Amniotic stem cell (primary cell): ENCODE results near the gene TCEANC2.

ENCODE experiments used
- DNase-seq: peaks from one replicate; lab custom pipeline; 2025; lab: John Stamatoyannopoulos, UW

The TCEANC2 gene

DNA sequence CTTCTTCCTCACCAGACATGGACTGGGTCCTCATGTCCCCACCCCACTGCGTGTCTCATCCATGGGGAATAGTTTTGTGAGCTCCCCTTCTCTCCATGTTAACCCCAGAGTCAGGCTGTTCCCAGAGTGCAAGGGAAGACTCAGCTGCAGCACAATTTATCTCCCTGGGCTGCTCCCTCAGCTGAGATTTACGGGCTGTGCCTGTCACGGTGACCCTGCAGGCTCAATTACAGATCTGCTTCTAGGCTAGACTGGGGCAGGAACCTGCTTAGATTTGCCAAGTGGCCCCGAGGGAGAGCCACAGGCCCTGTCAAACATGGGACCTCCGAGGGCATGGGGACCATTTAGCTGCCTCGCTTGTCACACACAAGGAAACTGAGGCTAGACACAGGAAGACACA is 61.5 kb downstream of the TCEANC2 start:
- DNase-seq: no peak

DNA sequence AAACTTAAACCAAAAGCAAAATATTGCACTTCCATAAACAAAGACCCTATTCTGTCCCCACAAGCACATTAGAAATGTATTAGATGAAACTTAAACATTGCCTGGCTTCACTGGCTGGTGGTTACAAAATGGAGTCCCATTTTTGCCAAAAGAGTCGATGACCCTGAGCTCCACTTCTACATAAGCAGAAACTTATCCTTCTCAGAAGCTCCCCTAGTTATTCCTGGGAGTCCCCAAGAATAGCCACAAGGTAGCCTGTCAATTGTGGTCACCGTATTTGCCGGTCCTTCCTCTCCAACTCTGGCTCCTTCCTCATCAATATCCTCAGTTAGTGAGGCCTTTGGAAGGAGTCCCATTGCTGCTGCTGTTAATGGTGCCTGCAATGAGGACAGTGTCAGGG is 62.1 kb downstream of the TCEANC2 start:
- DNase-seq: no peak

GRCh38 chr1:54117815-54118563 is 64.6 kb downstream of the TCEANC2 start:
- DNase-seq: no peak

GRCh38 chr1:54118704-54119103 is 65.3 kb downstream of the TCEANC2 start:
- DNase-seq: peak; percentile 28

GRCh38 chr1:54120018-54120697 is 66.8 kb downstream of the TCEANC2 start:
- DNase-seq: no peak

DNA sequence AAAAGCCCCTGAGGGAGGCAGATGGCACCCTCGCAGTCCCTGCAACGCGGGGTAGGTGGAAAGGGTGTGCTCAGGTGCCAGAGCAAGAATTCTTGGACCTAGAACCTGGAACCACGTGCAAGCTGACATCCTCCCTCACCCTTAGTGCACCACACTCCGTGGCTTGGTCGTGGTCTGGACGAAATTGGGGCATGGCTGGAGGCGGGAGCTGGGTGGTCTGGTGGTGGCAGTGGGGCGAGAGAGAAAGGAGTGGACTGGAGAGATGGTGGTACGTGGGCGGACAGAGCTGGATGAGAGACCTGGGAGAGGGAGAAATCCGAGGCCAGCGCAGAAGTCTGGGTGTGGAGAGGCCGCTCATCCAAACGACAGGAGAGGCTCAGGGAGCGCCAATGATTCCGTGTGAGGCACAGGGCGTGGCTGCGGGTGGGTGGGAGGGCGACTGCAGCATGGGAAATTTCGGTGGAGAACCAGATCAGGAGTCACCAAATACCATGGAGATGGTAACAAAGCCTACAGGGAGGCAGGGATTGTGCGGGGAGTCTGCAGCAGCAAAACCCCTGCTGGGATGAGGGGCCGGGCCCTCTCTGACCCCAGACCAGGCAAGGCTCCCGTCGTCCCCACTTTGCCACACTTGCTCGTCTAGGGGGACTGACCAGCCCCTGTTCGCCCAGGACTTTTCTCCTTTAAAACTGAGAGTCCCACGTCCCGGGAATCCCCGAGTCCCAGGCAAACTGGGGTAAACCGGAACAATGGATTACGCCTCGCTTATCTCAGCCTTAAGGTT is 67.5 kb downstream of the TCEANC2 start:
- DNase-seq: no peak

GRCh38 chr1:54121482-54122134 is 68.2 kb downstream of the TCEANC2 start:
- DNase-seq: peak; percentile 14

DNA sequence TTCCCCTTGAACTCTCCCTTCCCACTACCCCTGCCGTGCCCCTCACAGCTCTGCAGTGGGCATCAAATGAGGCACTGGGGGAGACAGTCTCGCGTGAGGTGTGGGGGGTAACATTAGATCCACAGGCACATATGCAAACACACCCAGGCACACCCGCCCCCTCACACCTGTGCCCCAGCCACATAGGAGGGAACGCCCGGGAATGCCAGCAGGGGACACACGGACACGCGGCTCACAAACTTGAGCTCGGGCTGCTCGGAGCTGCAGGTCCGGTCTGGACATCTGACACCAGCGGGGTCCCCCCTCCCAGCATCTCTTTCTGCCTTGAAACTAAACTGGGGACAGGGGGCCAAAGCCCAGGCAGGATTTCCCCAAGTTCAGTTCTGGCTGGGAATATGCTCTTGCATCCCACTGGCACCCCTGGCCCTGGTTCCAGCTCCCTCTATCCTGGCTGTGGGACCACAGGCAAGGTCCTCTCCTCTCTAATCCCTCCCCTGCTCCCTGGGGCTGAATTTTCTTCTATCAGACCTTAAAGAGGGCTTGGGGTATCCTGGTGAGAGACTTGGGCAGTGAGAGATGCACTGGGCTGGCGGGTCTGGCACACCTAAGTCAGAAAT is 68.8 kb downstream of the TCEANC2 start:
- no peak for DNase-seq

GRCh38 chr1:54122992-54123391 is 69.6 kb downstream of the TCEANC2 start:
- no peak for DNase-seq

GRCh38 chr1:54124472-54124871 is 71.1 kb downstream of the TCEANC2 start:
- no peak for DNase-seq

GRCh38 chr1:54124906-54125305 is 71.5 kb downstream of the TCEANC2 start:
- no peak for DNase-seq

GRCh38 chr1:54125386-54126070 is 72.1 kb downstream of the TCEANC2 start:
- no peak for DNase-seq

DNA sequence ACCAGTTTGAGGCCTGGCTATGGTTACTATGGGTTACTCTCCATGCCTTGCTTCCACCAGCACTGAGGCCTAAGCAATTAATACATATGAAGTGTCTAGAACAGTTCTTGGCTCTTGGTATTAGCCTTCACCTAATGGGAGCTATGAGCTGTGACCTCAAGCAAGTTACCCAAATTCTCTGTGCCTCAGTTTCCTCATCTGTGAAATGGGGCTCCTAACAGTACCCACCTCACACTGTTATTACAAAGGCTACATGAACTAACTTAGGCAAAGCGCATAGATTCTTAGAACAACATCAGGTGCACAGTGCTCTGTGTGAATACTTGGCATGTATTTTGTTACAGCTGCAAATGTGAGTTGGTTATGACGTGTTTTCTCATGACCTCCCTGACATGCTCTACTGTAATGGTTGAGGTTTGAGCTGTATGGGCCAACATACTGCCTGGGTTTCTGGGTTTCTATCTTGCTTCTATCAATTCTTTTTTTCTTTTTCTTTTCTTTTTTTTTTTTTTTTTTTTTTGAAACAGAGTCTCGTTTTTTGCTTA is 72.9 kb downstream of the TCEANC2 start:
- no peak for DNase-seq

GRCh38 chr1:54127594-54128300 is 74.3 kb downstream of the TCEANC2 start:
- DNase-seq: no peak

DNA sequence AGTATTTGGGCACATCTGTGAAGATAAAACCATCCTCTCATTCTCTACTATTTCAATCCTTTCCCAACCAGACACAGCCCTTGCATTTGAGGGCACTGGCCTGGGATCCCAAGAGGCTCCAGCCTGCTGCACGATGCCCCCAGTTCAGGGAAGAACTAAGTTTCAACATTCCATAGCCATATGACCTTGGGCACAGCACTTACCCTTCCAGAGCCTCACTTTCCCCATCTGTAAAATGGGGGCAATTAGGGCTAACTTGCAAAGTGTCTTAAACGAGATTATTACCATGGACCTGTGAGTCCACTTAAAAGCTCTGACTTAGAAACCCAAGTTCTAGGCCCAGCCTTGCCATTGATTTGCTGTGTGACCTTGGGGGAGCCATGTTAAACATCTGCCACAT is 76.5 kb downstream of the TCEANC2 start:
- no peak for DNase-seq

DNA sequence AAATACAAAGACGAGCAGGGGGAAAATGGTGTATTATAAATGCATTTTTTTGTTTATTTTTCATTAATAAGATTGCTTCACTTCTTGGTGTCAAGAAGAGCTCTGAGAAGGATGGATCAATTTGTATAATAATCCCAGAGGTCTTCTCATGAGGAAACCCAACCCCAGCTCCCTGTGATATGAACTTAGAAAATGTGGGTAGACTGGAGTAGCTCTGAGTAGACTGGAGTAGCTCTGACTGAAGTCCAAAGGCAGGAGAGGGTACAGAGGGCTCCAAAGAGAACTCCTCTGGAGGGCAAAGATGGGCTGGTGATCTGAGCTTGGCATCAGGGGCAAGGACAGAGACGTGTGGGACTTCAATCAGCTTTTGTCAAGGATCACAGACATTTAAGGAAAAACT is 78.0 kb downstream of the TCEANC2 start:
- no peak for DNase-seq

GRCh38 chr1:54132495-54132894 is 79.1 kb downstream of the TCEANC2 start:
- no peak for DNase-seq

- no peak for DNase-seq
These were observed 80.9 kb downstream of the TCEANC2 start for GRCh38 chr1:54134295-54134694.

DNA sequence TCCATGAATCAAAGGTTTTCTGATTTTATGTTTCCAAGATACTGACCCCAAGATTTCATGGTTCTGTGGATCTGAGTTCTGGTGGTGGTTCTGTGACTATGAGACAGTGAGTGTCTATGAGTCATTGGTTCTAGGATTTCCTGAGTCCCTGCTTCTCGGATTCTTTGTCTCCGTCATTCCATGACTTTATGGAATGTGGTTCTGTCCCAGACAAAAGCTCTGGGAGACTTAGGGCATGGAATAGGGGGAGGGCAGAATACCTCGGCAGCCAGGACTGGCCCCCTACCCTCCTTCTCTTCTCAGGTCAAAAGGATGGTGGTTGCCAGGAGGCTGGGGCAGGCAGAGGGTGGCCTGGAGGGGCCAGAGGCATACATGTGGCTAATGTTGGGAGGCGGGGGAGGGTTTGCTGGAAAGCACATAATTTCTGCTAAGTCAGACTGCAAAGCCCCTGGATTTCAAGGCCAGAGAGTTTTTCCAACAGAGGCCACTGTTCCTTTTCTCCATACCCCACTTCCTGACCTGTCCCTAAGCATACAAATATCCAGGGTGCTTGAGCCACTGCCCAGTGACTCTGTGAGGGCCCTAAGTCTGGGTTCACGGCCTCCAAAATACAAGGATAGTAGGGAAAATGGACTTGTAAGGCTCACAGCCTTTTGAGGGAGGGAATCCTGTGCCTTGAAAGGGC is 82.2 kb downstream of the TCEANC2 start:
- DNase-seq: no peak
